ENCODE data around the gene ACSF3.
A peak's percentile ranks its signal among the peaks of the same experiment; 100 is the strongest.
"Not testable (repeated sequence)": the region's sequence is repeated elsewhere in the genome, so short reads cannot be mapped to it uniquely, and the experiment has no call there.

The ACSF3 gene

GRCh38 chr16:89073346-89074071 is 20.1 kb upstream of the ACSF3 start:
- H2AFZ ChIP-seq (ENCODE audit: insufficient read depth, low read length, poor library complexity), result no peak overlapping the region
- H4K8ac ChIP-seq (ENCODE audit: low read depth, low read length), result no peak overlapping the region
- H3K4me2 ChIP-seq (ENCODE audit: low read length), result no peak overlapping the region
- no peak overlapping the region for H3K14ac ChIP-seq (ENCODE audit: low read length)
- H3K79me2 ChIP-seq (ENCODE audit: control insufficient read depth, insufficient read depth, low read length, poor library complexity), result no peaks in the 10 kb centered on the region
- peak in 1 of 2 donors; percentile 14 for DNase-seq
- H3K4ac ChIP-seq (ENCODE audit: low read depth, low read length), result no peak overlapping the region
- H3K27ac ChIP-seq (ENCODE audit: low read depth, low read length), result no peak overlapping the region
- H2BK5ac ChIP-seq (ENCODE audit: low read depth, low read length, poor library complexity), result no peak overlapping the region
- no peak overlapping the region for H2BK120ac ChIP-seq (ENCODE audit: insufficient read depth, low read length, poor library complexity)
- H4K91ac ChIP-seq (ENCODE audit: low read depth, low read length), result no peak overlapping the region
- H3K9ac ChIP-seq (ENCODE audit: low read length), result no peak overlapping the region
- no peak overlapping the region for H2AK5ac ChIP-seq (ENCODE audit: low read length)
- peaks cover 53% of the 10 kb centered on the region for H3K9me3 ChIP-seq (ENCODE audit: insufficient read depth, low read depth, low read length)
- H2BK12ac ChIP-seq (ENCODE audit: low read length), result no peak overlapping the region
- peaks cover 0 to 4% of the 10 kb centered on the region in 2 experiments for H3K4me1 ChIP-seq (ENCODE audit: control insufficient read depth in 1 of 2, insufficient read depth in 2 of 2, low read length in 2 of 2)
- H4K12ac ChIP-seq (ENCODE audit: low read depth, low read length), result no peak overlapping the region
- no peak overlapping the region for H3K23ac ChIP-seq (ENCODE audit: low read length)
- WGBS (ENCODE audit: extremely low coverage, insufficient coverage, insufficient read length), result no CpG with 5 or more reads among the region's 34 CpGs
- H3K27me3 ChIP-seq (ENCODE audit: insufficient read depth, low read length), result no peaks in the 10 kb centered on the region
- H3K4me3 ChIP-seq (ENCODE audit: low read depth, low read length), result no peak overlapping the region
- no peak overlapping the region for H3K18ac ChIP-seq (ENCODE audit: low read length)
- no peaks in the 10 kb centered on the region for H3K36me3 ChIP-seq (ENCODE audit: control insufficient read depth in 1 of 2, insufficient read depth in 2 of 2, low read length in 2 of 2)
- no peaks in the 10 kb centered on the region for H3K79me1 ChIP-seq (ENCODE audit: low read length)

- H3K4ac ChIP-seq (ENCODE audit: low read depth, low read length); H3K27ac ChIP-seq (ENCODE audit: low read depth, low read length); H3K14ac ChIP-seq (ENCODE audit: low read length); H3K9ac ChIP-seq (ENCODE audit: low read length); H4K91ac ChIP-seq (ENCODE audit: low read depth, low read length); H2BK120ac ChIP-seq (ENCODE audit: insufficient read depth, low read length, poor library complexity); H2AFZ ChIP-seq (ENCODE audit: insufficient read depth, low read length, poor library complexity); H3K27me3 ChIP-seq (ENCODE audit: insufficient read depth, low read length); H3K36me3 ChIP-seq (ENCODE audit: control insufficient read depth in 1 of 2, insufficient read depth in 2 of 2, low read length in 2 of 2); H2BK12ac ChIP-seq (ENCODE audit: low read length); H3K4me2 ChIP-seq (ENCODE audit: low read length); H3K4me1 ChIP-seq (ENCODE audit: control insufficient read depth in 1 of 2, insufficient read depth in 2 of 2, low read length in 2 of 2); DNase-seq; H4K12ac ChIP-seq (ENCODE audit: low read depth, low read length); H2AK5ac ChIP-seq (ENCODE audit: low read length); H2BK5ac ChIP-seq (ENCODE audit: low read depth, low read length, poor library complexity); H3K23ac ChIP-seq (ENCODE audit: low read length); H3K18ac ChIP-seq (ENCODE audit: low read length); H3K79me1 ChIP-seq (ENCODE audit: low read length); H3K79me2 ChIP-seq (ENCODE audit: control insufficient read depth, insufficient read depth, low read length, poor library complexity); H4K8ac ChIP-seq (ENCODE audit: low read depth, low read length); H3K4me3 ChIP-seq (ENCODE audit: low read depth, low read length): not testable (repeated sequence)
- WGBS (ENCODE audit: extremely low coverage, insufficient coverage, insufficient read length), result no CpG with 5 or more reads among the region's 35 CpGs
- peaks cover 49% of the 10 kb centered on the region for H3K9me3 ChIP-seq (ENCODE audit: insufficient read depth, low read depth, low read length)
Measured at GRCh38 chr16:89074072-89074674, 19.5 kb upstream of the ACSF3 start.

GRCh38 chr16:89074803-89075688 is 18.6 kb upstream of the ACSF3 start:
- Histone ChIP-seq H2AK5ac (ENCODE audit: low read length) (no peak overlapping the region), H3K4ac (ENCODE audit: low read depth, low read length) (no peak overlapping the region), H4K8ac (ENCODE audit: low read depth, low read length) (no peak overlapping the region), H4K12ac (ENCODE audit: low read depth, low read length) (no peak overlapping the region), H2BK12ac (ENCODE audit: low read length) (no peak overlapping the region), H3K4me1 (ENCODE audit: control insufficient read depth in 1 of 2, insufficient read depth in 2 of 2, low read length in 2 of 2) (peaks cover 0 to 4% of the 10 kb centered on the region in 2 experiments), H3K79me2 (ENCODE audit: control insufficient read depth, insufficient read depth, low read length, poor library complexity) (no peaks in the 10 kb centered on the region), H3K4me3 (ENCODE audit: low read depth, low read length) (peak overlapping the region; percentile 6), H3K23ac (ENCODE audit: low read length) (no peak overlapping the region), H3K9ac (ENCODE audit: low read length) (no peak overlapping the region), H3K9me3 (ENCODE audit: insufficient read depth, low read depth, low read length) (peaks cover 45% of the 10 kb centered on the region), H3K27ac (ENCODE audit: low read depth, low read length) (no peak overlapping the region), H4K91ac (ENCODE audit: low read depth, low read length) (no peak overlapping the region), H3K36me3 (ENCODE audit: control insufficient read depth in 1 of 2, insufficient read depth in 2 of 2, low read length in 2 of 2) (no peaks in the 10 kb centered on the region), H2AFZ (ENCODE audit: insufficient read depth, low read length, poor library complexity) (no peak overlapping the region), H3K14ac (ENCODE audit: low read length) (no peak overlapping the region), H3K18ac (ENCODE audit: low read length) (no peak overlapping the region), H3K27me3 (ENCODE audit: insufficient read depth, low read length) (no peaks in the 10 kb centered on the region), H2BK5ac (ENCODE audit: low read depth, low read length, poor library complexity) (no peak overlapping the region), H2BK120ac (ENCODE audit: insufficient read depth, low read length, poor library complexity) (no peak overlapping the region), H3K79me1 (ENCODE audit: low read length) (no peaks in the 10 kb centered on the region), H3K4me2 (ENCODE audit: low read length) (no peak overlapping the region)
- DNase-seq, result no peak
- no CpG with 5 or more reads among the region's 37 CpGs for WGBS (ENCODE audit: extremely low coverage, insufficient coverage, insufficient read length)

- Histone ChIP-seq H3K79me2 (ENCODE audit: control insufficient read depth, insufficient read depth, low read length, poor library complexity) (no peaks in the 10 kb centered on the region), H3K14ac (ENCODE audit: low read length) (no peak overlapping the region), H3K9me3 (ENCODE audit: insufficient read depth, low read depth, low read length) (peaks cover 47% of the 10 kb centered on the region), H2BK120ac (ENCODE audit: insufficient read depth, low read length, poor library complexity) (no peak overlapping the region), H3K4me2 (ENCODE audit: low read length) (no peak overlapping the region), H3K18ac (ENCODE audit: low read length) (no peak overlapping the region), H2AFZ (ENCODE audit: insufficient read depth, low read length, poor library complexity) (no peak overlapping the region), H3K79me1 (ENCODE audit: low read length) (no peaks in the 10 kb centered on the region), H3K4me1 (ENCODE audit: control insufficient read depth in 1 of 2, insufficient read depth in 2 of 2, low read length in 2 of 2) (peaks cover 0 to 4% of the 10 kb centered on the region in 2 experiments), H3K23ac (ENCODE audit: low read length) (no peak overlapping the region), H2BK12ac (ENCODE audit: low read length) (no peak overlapping the region), H3K4ac (ENCODE audit: low read depth, low read length) (no peak overlapping the region), H2BK5ac (ENCODE audit: low read depth, low read length, poor library complexity) (no peak overlapping the region), H3K36me3 (ENCODE audit: control insufficient read depth in 1 of 2, insufficient read depth in 2 of 2, low read length in 2 of 2) (no peaks in the 10 kb centered on the region), H3K27me3 (ENCODE audit: insufficient read depth, low read length) (no peaks in the 10 kb centered on the region), H3K9ac (ENCODE audit: low read length) (no peak overlapping the region), H4K8ac (ENCODE audit: low read depth, low read length) (no peak overlapping the region), H3K27ac (ENCODE audit: low read depth, low read length) (no peak overlapping the region), H4K12ac (ENCODE audit: low read depth, low read length) (no peak overlapping the region), H3K4me3 (ENCODE audit: low read depth, low read length) (peak overlapping the region; percentile 33), H4K91ac (ENCODE audit: low read depth, low read length) (no peak overlapping the region), H2AK5ac (ENCODE audit: low read length) (no peak overlapping the region)
- DNase-seq, result no peak
- WGBS (ENCODE audit: extremely low coverage, insufficient coverage, insufficient read length), result no CpG with 5 or more reads among the region's 14 CpGs
Measured at GRCh38 chr16:89076159-89076558, 17.5 kb upstream of the ACSF3 start.
